Liver (tissue), 9 donors: Measurements from ENCODE around the gene CFAP61. TPM values are rescaled to one million over a fixed set of nuclear protein-coding genes. Genes with fewer than 3 reads are reported as not detected.

Source experiments
- DNase-seq: peaks from one replicate; pipeline ENCODE4 v3.0.0-alpha.2; 2017; ENCODE audit warnings: low spot score
- H3K27ac ChIP-seq, 2 donors: one replicate each; pipeline ENCODE4 v1.7.0; 2013; ENCODE audit warnings: inconsistent platforms in 2 of 2, low read length in 2 of 2, control low read depth in 1 of 2, low read depth in 1 of 2, mild to moderate bottlenecking in 1 of 2
- H3K27me3 ChIP-seq, 4 donors: one replicate each; pipeline versions ENCODE4 v1.6.1 to v1.7.0; 2013; ENCODE audit warnings: low read length in 3 of 4, inconsistent platforms in 1 of 4, mild to moderate bottlenecking in 1 of 4, moderate library complexity in 1 of 4; ENCODE audit not compliant: control insufficient read depth in 4 of 4, insufficient read depth in 4 of 4
- H3K36me3 ChIP-seq, 4 donors: one replicate each; pipeline versions ENCODE4 v1.6.1 to v1.7.0; 2013; ENCODE audit warnings: low read length in 3 of 4, mild to moderate bottlenecking in 3 of 4, low read depth in 1 of 4, moderate library complexity in 1 of 4; ENCODE audit not compliant: control insufficient read depth in 4 of 4, insufficient read depth in 3 of 4
- H3K4me1 ChIP-seq, 4 donors: one replicate each; pipeline versions ENCODE4 v1.6.1 to v1.7.0; 2013; ENCODE audit warnings: low read length in 3 of 4, mild to moderate bottlenecking in 3 of 4, moderate library complexity in 1 of 4; ENCODE audit not compliant: control insufficient read depth in 4 of 4, insufficient read depth in 4 of 4
- H3K4me3 ChIP-seq, 3 donors: one replicate each; pipeline versions ENCODE4 v1.6.1 to v1.7.0; 2013; ENCODE audit warnings: low read length in 3 of 3, control low read depth in 1 of 3, low read depth in 1 of 3, mild to moderate bottlenecking in 1 of 3
- H3K9ac ChIP-seq, 2 donors: one replicate each; pipeline ENCODE4 v1.7.0; 2013; ENCODE audit warnings: low read length in 2 of 2, mild to moderate bottlenecking in 2 of 2, moderate library complexity in 2 of 2, control low read depth in 1 of 2, low read depth in 1 of 2
- H3K9me3 ChIP-seq, 4 donors: one replicate each; pipeline versions ENCODE4 v1.6.1 to v1.7.0; 2013; ENCODE audit warnings: low read length in 3 of 4; ENCODE audit not compliant: control insufficient read depth in 4 of 4
- ATF3 ChIP-seq: IDR thresholded peaks from 2 replicates; pipeline ENCODE4 v1.6.1; 2016; ENCODE audit warnings: antibody characterized with exemption
- CTCF ChIP-seq: fragments of 150-350 bp; IDR thresholded peaks from 2 replicates; pipeline ENCODE4 v1.5.1; 2017; ENCODE audit warnings: improper control_type of control experiment, low read depth, low read length; ENCODE audit not compliant: missing input control
- EGR1 ChIP-seq, 2 donors: IDR thresholded peaks; 2 replicates each; pipeline ENCODE4 v1.6.1; 2016 to 2018; ENCODE audit warnings: antibody characterized with exemption in 2 of 2, low read depth in 2 of 2
- FOXA1 ChIP-seq: IDR thresholded peaks from 2 replicates; pipeline ENCODE4 v1.6.1; 2016; ENCODE audit warnings: antibody characterized with exemption
- FOXA2 ChIP-seq: IDR thresholded peaks from 2 replicates; pipeline ENCODE4 v1.6.1; 2016; ENCODE audit warnings: antibody characterized with exemption
- GABPA ChIP-seq, 2 donors: IDR thresholded peaks in 1 of 2; conservative IDR thresholded peaks in 1 of 2; 2 replicates each; pipeline ENCODE4 v1.6.1; 2016; ENCODE audit warnings: antibody characterized with exemption in 2 of 2, mild to moderate bottlenecking in 1 of 2, moderate library complexity in 1 of 2
- HNF4A ChIP-seq, 2 donors: conservative IDR thresholded peaks; 2 replicates each; pipeline ENCODE4 v1.6.1; 2016; ENCODE audit warnings: antibody characterized with exemption in 2 of 2, mild to moderate bottlenecking in 2 of 2
- JUND ChIP-seq, 2 donors: IDR thresholded peaks; 2 replicates each; pipeline ENCODE4 v1.6.1; 2016; ENCODE audit warnings: antibody characterized with exemption in 2 of 2
- NR2F2 ChIP-seq: IDR thresholded peaks from 2 replicates; pipeline ENCODE4 v1.6.1; 2016; ENCODE audit warnings: antibody characterized with exemption
- RAD21 ChIP-seq, 2 donors: IDR thresholded peaks; 2 replicates each; pipeline ENCODE4 v1.6.1; 2016; ENCODE audit warnings: antibody characterized with exemption in 2 of 2, mild to moderate bottlenecking in 2 of 2
- REST ChIP-seq: IDR thresholded peaks from 2 replicates; pipeline ENCODE4 v1.6.1; 2016; ENCODE audit warnings: antibody characterized with exemption, mild to moderate bottlenecking
- RXRA ChIP-seq, 2 donors: IDR thresholded peaks; 2 replicates each; pipeline ENCODE4 v1.6.1; 2017 to 2018; ENCODE audit warnings: antibody characterized with exemption in 2 of 2, mild to moderate bottlenecking in 1 of 2
- SP1 ChIP-seq: IDR thresholded peaks from 2 replicates; pipeline ENCODE4 v1.6.1; 2018; ENCODE audit warnings: antibody characterized with exemption, mild to moderate bottlenecking
- YY1 ChIP-seq: IDR thresholded peaks from 2 replicates; pipeline ENCODE4 v1.6.1; 2016; ENCODE audit warnings: antibody characterized with exemption, mild to moderate bottlenecking
- ZBTB33 ChIP-seq: IDR thresholded peaks from 2 replicates; pipeline ENCODE4 v1.6.1; 2016; ENCODE audit warnings: antibody characterized with exemption
- whole genome bisulfite sequencing: extraction: QIAGEN DNeasy Blood & Tissue Kit; methylation state at CpG from one replicate; pipeline ENCODE4 v1.1.7; 2013; 5-methylcytosine and 5-hydroxymethylcytosine counted together
- polyA plus RNA-seq, 2 donors: library from polyadenylated mRNA; stranded (reverse) in 1 of 2; unstranded in 1 of 2; fragments of 200-250 nt in 1 of 2; fragments of >200 nt in 1 of 2; fragmentation: Nextera tagmentation in 1 of 2; extraction: Ambion mirVana in 1 of 2; gene quantifications; one replicate each; pipeline versions ENCODE4 v1.2.1 to v1.2.3, GENCODE V29; 2013 to 2015
- total RNA-seq, 2 donors: library from RNA; depleted of rRNA; stranded (reverse); fragments of >200 nt; gene quantifications; one replicate each; pipeline ENCODE4 v1.2.3, GENCODE V29; 2014
- TF ChIP-seq, protein P1 (sequence below): IDR thresholded peaks from 2 replicates; pipeline ENCODE4 v1.6.1; 2016; ENCODE audit warnings: antibody characterized with exemption
- donor health status: healthy.
- donor health status: healthy.
- donor health status: healthy.
- donor health status: healthy.
- donor health status: healthy.

The CFAP61 gene
- total and polyA plus RNA-seq, 4 donors: 0.05 TPM; not detected in 3

DNA sequence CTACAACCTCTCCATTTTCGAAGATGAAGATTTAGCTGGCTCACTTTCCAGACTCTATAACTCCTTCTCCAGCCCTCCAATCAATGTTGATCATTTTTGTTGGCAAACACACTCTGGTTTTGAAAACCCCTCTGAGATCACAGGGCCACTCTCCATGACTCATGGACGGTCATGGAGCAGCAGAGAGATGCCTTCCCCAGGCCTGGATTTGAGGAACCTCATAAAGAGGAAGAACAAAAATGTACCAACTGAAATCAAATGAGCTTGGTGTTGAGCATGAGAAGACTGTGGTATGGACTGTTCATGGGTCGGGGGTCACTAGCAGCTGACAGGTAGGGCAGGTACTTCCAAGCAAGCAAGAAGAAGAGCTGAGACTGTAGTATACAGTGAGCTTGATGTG lies 202.8 kb downstream of the CFAP61 start:
- peaks cover 0 to 3% (median 0%) of the 10 kb centered on the region in 4 donors for H3K27me3 ChIP-seq
- H3K9me3 ChIP-seq: no peaks in the 10 kb centered on the region
- no peak overlapping the region for H3K4me3 ChIP-seq
- WGBS: 75% methylated on average over 3 of the region's 3 CpGs
- TF ChIP-seq JUND (IDR thresholded peaks at IDR 0.05) (no peak), NR2F2 (no peak), ATF3 (no peak), REST (no peak), RAD21 (IDR thresholded peaks at IDR 0.05) (no peak), YY1 (no peak), EGR1 (IDR thresholded peaks at IDR 0.05; ENCODE audit: low read depth in 2 of 2) (no peak), ZBTB33 (no peak), RXRA (IDR thresholded peaks at IDR 0.05) (no peak), CTCF (no peak), GABPA (IDR thresholded peaks at IDR 0.05 in 1 of 2, conservative IDR thresholded peaks at IDR 0.05 in 1 of 2) (no peak), SP1 (no peak), FOXA1 (no peak), FOXA2 (no peak), HNF4A (conservative IDR thresholded peaks at IDR 0.05) (no peak)
- TF ChIP-seq, protein P1, sequence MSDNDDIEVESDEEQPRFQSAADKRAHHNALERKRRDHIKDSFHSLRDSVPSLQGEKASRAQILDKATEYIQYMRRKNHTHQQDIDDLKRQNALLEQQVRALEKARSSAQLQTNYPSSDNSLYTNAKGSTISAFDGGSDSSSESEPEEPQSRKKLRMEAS: no peak
- no peak overlapping the region for H3K9ac ChIP-seq
- no peak for DNase-seq
- no peaks in the 10 kb centered on the region for H3K4me1 ChIP-seq
- no peak overlapping the region for H3K27ac ChIP-seq
- no peaks in the 10 kb centered on the region for H3K36me3 ChIP-seq

- no peaks in the 10 kb centered on the region for H3K9me3 ChIP-seq
- no peaks in the 10 kb centered on the region for H3K27me3 ChIP-seq
- no peaks in the 10 kb centered on the region for H3K36me3 ChIP-seq
- no peak overlapping the region for H3K27ac ChIP-seq
- 70% methylated on average over 2 of the region's 2 CpGs for WGBS
- H3K9ac ChIP-seq: no peak overlapping the region
- TF ChIP-seq YY1: no peak
- no peak overlapping the region for H3K4me3 ChIP-seq
- no peaks in the 10 kb centered on the region for H3K4me1 ChIP-seq
- DNase-seq: no peak
Measured at GRCh38 chr20:20259533-20259932, 207.2 kb downstream of the CFAP61 start.
